Breast epithelium (tissue), 3 donors: ENCODE data around the gene ELMOD3.

Experiments
- POLR2AphosphoS5 ChIP-seq, 3 donors: sonication (generic); formaldehyde crosslinking; IDR thresholded peaks; one replicate each; pipeline ENCODE4 v1.6.1; 2017; ENCODE audit warnings: antibody characterized with exemption in 3 of 3
- TF ChIP-seq, protein P1 (sequence below), 3 donors: fragments of 450-650 bp; IDR thresholded peaks; one replicate each; pipeline ENCODE4 v1.5.1; 2016 to 2017; ENCODE audit warnings: antibody characterized with exemption in 3 of 3, mild to moderate bottlenecking in 3 of 3, moderate library complexity in 3 of 3

DNA sequence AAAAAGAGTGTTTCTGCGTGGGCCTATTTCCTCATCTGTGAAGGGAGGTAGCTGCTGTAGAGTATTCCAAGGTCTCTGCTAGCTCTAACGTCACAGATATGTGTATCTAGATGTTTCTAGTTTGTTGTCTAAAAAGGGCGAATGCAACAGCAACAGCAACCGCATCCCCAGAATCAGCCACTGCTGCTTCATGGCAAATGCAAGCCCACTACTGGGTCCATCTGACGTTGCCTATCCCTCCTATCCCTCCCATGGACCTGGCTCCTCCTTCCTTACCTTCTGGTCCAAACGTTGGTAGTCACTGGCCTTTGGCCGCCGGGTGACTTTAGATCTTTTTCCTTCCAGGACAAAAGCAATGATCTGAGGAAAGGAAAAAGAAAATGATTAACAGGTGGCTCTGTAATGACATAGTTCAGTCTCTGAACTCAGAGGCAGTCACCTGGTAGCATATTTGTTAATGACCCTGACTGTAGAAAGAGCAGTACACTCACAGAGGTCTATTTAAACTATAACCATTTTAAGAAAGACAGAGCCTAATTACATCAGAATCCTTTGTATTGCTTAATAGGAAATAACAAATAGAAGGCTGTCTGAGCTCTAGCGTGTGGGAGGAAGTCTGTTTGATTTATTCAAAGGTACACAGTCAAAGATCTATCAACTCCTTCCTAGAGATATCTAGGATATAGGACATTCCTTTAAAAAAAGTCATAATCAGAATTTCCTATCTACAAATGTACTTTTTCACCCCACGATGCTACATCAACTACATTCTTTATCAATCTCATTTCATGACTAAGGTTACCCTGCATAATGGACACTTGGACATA is 29.7 kb upstream of the ELMOD3 start:
- TF ChIP-seq, protein P1, sequence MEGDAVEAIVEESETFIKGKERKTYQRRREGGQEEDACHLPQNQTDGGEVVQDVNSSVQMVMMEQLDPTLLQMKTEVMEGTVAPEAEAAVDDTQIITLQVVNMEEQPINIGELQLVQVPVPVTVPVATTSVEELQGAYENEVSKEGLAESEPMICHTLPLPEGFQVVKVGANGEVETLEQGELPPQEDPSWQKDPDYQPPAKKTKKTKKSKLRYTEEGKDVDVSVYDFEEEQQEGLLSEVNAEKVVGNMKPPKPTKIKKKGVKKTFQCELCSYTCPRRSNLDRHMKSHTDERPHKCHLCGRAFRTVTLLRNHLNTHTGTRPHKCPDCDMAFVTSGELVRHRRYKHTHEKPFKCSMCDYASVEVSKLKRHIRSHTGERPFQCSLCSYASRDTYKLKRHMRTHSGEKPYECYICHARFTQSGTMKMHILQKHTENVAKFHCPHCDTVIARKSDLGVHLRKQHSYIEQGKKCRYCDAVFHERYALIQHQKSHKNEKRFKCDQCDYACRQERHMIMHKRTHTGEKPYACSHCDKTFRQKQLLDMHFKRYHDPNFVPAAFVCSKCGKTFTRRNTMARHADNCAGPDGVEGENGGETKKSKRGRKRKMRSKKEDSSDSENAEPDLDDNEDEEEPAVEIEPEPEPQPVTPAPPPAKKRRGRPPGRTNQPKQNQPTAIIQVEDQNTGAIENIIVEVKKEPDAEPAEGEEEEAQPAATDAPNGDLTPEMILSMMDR (IDR thresholded peaks at IDR 0.05) = no peak
- no peak for TF ChIP-seq POLR2AphosphoS5 (IDR thresholded peaks at IDR 0.05)
